ENCODE results near the gene ZNF865. TPM values are rescaled to one million over a fixed set of nuclear protein-coding genes. Genes with fewer than 3 reads are reported as not detected.

The ZNF865 gene
- total RNA-seq, 1 donor from 2014 or later = 2.9 TPM

GRCh38 chr19:55622242-55622969, 17.0 kb downstream of the ZNF865 start:
- no peak for DNase-seq (ENCODE audit: low read depth)

DNA sequence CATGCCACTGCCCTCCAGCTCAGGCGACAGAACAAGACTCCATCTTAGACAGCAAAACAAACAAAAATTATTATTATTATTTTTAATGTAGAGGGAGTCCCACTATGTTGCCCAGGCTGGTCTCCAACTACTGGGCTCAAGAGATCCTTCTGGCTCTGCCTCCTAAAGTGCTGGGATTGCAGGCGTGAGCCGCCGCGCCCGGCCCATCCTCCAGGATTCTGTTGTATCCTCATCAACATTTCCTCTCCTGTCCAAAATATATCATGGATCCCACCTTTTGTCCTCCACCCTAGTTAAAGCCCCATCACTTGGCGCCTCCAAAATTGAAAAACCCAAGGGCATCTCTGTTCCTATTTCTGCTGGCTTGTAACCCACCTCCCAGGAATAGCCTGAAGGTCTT, 17.7 kb downstream of the ZNF865 start:
- DNase-seq (ENCODE audit: low read depth) = no peak

- DNase-seq (ENCODE audit: low read depth) = no peak
Measured at GRCh38 chr19:55623561-55623960, 18.1 kb downstream of the ZNF865 start.

GRCh38 chr19:55624109-55625003, 18.9 kb downstream of the ZNF865 start, which contains the start of gene ZNF784:
Gene ZNF784, minus strand, starts transcription at chr19:55624566. Its CDS starts 5 bp downstream, at chr19:55624561.
- DNase-seq (ENCODE audit: low read depth) = peak; percentile 92

- DNase-seq (ENCODE audit: low read depth) = no peak
Measured at GRCh38 chr19:55625004-55625326, 19.5 kb downstream of the ZNF865 start.

- no peak for DNase-seq (ENCODE audit: low read depth)
Measured at GRCh38 chr19:55626350-55626749, 20.9 kb downstream of the ZNF865 start.

- DNase-seq (ENCODE audit: low read depth) = peak; percentile 94
Measured at GRCh38 chr19:55632463-55632834, 27.0 kb downstream of the ZNF865 start.

DNA sequence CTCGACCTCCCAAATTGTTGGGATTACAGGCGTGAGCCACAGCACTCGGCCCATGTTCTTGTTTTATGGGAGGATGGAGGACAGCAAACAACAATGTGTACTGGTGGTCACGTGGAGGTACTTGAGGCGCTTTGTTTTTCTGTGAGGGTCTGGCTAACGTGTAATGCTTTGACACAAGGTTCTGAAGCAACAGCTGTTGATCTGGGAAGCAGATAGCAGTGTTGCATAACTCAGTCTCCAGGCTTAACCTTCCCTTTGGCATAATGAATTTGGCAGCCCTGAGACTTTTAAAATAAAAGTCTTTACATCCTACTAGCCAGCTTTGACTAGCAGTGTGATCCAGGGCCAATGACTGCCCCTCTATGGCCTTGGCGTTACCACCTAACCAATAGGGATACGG, 28.4 kb downstream of the ZNF865 start:
- no peak for DNase-seq (ENCODE audit: low read depth)

DNA sequence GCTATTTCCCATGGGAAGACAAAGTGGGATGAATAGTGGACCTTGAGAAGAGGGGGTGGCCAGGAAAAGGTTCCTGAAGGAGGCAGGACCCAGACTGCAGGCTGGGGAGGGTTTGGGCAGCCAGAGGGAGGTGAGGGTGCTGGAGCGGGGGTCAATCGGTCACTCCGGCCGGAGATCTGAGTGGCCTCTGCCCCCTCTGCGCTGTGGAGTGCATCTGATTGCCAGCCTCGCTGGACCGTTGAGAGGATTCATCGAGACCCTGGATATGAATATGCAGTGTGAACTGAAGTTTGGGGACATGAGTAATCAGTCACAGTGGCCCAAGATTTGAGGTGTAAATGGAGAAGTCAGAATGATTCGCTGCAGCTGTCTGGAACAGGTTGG, 29.9 kb downstream of the ZNF865 start:
- no peak for DNase-seq (ENCODE audit: low read depth)

- no peak for DNase-seq (ENCODE audit: low read depth)
Measured at GRCh38 chr19:55635856-55636440, 30.5 kb downstream of the ZNF865 start.

DNA sequence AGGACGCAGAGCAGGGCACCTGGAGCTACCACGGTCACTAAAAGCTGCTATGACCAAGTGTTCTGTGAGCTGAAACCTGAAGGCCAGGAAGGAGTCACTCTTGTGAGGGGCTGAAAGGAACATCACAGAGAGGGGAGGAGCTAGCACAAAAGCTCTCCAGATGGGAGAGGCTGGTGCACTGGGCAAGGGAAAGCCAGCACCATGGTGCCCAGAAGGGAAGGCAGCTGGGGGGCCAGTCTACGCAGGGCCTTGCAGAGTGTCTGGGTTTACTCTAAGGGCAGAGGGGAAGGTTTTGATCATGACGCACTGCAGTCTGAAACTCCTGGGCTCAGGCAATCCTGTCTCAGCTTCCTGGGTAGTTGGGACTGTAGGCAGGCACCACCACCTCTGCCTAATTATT, 31.3 kb downstream of the ZNF865 start:
- no peak for DNase-seq (ENCODE audit: low read depth)

DNA sequence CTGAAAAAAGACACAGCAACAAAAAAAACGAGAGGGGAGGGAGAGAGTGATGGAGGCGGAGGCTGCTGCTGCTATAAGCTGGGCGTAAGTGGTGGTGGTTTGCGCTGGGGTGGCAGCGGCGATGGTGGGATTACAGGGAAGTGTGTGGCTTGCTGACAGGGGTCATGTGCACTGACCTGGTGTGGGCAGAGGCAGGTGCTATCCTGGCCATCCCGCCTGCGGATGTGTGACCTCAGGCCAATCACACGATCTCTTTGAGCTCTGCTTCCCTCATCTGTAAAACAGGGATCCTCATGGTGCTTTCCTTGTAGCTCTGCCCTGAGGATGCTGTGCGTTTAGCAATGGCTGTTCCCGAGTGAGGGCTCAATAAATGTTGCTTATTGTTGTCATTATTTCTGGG, 32.1 kb downstream of the ZNF865 start:
- DNase-seq (ENCODE audit: low read depth) = no peak

DNA sequence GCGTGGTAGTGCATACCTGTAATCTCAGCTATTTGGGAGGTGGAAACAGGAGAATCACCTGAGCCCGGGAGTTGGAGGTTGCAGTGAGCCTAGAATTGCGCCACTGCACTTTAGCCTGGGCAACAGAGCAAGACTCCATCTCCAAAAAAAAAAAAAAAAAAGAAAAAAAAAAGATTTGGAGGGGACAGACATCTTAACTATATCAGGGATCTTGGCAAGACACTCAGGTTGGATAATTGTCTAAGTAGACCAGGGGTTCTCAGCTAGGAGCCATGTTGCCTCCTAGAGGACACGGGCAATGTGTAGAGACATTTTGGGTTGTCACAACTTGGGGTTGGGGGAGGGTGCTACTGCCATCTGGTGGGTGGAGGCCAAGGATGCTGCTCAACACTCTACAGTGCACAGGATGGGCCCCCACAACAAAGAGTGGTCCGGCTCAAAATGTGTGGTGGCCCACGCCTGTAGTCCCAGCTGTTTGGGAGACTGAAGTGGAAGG, 33.5 kb downstream of the ZNF865 start:
- DNase-seq (ENCODE audit: low read depth) = peak; percentile 53

DNA sequence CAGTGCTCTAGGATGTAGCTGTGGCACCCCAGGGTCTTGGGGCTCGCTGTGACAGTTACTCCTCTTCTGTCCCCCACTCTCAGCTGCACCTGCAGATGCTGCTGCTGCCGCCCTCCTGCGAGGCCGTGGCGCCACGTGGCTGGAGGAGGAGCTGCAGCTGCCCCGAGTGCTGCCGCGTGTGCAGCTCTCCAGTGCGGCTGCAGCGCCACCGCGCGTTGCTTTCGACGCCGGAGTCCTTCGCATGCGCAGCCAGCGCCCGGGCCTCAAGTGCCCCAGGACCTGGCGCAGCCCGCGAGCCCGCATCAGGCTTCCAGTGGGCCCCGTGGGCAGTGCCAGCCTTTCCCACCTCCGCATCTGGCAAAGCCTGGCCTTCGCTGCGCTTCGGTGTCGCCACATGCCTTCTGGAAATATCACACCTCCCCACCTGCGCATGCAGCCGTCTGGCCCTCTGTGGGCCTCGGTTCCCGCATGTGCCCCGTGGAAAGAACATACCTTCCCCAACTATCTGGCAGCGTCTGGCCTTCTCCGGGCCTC, 34.7 kb downstream of the ZNF865 start:
- peak; percentile 78 for DNase-seq (ENCODE audit: low read depth)

DNA sequence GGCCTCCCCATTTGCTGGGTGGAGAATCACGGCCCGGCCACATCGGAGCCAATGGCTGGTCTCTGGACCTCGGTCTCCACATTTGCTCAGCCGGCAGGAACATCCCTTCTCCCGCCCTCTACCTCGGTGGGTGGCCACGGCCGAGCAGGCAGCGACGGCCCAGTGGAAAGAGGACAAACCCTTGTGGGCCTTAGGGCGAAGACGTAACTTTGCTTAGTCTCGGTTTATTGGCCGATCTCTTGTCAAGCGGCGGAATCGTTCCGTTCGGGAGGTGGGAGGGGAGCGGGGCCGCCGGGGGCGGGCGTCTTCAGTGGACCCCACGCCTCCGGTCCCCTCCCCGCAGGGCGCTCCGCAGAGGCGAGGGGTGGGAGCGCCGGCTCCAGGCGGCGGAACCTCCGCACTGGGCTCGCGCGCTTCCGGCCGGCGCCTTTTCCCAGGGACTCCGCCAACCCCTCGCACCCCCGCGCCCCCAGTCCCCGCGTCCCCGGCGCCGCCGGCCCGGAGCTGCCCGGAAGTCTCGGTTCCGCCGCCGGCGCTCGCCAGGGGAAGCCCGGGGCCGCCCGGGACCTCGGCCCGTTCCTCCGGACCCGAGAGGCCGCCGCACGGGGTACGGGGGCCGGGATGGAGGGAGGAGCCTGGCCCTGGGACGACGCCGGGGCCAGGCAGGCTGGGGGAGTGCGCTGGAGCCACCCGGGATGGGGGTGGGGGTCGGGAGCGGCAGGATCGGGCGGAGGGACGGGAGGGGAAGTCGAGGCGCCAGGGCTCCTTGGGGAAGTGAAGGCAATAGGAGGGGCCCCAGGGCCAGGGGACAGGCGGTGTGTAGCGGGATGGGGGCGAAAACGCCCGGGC, 35.4 kb downstream of the ZNF865 start, which contains the start of gene ZNF580:
TSS of gene ZNF580 (plus strand) at position 426 of the 849 bp plus-strand sequence. CDS start 1,507 bp downstream, outside the sequence.
- peak; percentile 78 for DNase-seq (ENCODE audit: low read depth)

DNA sequence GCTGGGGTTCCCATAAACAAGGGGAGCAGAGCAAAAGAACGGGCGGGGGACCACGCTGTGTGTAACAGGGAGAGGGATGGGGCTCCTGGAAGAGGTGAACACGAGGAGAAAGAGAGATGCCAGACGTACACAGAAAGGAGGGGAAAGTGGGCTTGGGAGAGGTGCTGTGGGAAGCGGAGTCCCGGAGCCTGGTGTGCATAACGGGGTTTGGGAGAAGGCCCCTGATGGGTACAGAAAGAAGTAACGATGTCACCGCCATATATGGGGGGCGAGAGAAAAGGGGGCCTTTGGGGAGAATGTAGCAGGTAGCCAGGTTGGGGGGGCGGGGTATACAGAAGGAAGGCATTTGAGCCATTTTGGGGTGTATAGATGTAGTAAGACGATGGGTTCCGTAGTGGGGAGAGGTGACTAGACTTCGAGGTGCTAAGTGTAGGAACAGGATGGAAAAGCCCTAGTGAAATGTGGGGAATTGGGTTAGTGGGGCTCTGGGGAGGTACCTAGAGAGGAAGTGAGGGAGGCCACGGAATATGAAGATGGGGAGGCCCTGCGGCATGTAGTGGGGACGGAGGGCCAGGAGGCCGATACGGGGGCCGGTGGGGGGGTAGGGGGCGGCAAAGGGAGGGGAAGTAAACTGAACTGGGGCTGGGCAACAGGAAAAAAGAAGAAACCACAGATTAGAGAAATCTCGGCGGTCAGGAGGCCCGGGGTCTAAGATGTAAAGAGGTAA, 36.1 kb downstream of the ZNF865 start:
- peak; percentile 34 for DNase-seq (ENCODE audit: low read depth)

GRCh38 chr19:55642153-55643002, 36.9 kb downstream of the ZNF865 start:
- DNase-seq (ENCODE audit: low read depth) = peak; percentile 32

DNA sequence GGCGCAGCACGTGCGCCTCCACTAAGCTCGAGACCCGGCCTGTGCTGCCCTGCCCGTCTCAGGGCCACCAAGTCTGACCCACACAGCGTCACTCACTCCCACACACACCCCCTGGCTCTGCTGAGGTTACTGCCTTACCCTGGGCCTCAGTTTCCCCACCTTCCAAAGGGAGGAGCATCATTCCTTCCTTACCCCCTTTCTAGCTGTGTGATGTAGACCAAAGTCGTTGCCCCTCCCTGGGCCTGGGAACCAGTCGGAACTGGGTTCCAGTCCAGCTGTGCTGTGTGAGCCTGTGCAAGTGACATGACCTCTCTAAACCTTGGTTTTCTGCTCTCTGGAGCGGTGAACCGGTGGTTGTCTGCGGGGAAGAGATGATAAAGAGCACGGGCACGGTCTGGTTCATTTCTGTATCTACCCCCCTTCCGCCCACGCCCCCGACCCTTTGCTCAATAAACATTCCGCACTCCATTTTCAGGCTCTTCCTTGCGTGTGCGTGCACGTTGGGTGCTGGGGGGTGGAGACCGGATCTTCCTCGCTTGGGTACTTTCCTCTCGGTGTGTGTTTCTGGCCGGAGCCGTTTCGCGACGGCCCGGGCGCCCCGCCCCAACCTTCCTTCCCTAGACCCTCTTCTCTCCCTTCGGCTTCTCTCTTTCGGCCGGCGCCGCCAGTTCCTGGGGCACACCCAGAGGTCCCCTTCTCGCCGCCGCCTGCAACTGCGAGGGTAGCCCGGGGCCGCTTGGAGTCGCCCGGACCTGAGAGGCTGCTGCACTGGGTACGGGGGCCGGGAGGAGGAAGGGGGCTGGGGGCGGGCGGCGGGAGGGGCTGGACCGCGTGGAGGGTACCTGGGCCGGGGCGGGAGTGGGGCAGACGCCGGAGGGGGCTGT, 37.8 kb downstream of the ZNF865 start, which contains the start of gene ZNF581:
TSS of gene ZNF581 (plus strand) at position 647 of the 884 bp plus-strand sequence. CDS start 923 bp downstream, outside the sequence.
- DNase-seq (ENCODE audit: low read depth) = peak; percentile 79
